Measurements from ENCODE around the gene TUBA4A. TPM values are rescaled to one million over a fixed set of nuclear protein-coding genes. Genes with fewer than 3 reads are reported as not detected.

Gene TUBA4A
- 273 to 385 TPM (median 299 TPM) in 5 replicates for total RNA-seq (2022; extraction: Qiagen RNA extraction; ENCODE audit: low read depth)

GRCh38 chr2:219253753-219254589 lies at the start of gene TUBA4A:
Gene TUBA4A (minus strand): TSS chr2:219253918. CDS start chr2:219253858, 60 bp downstream.

GRCh38 chr2:219279151-219279915 lies 25.6 kb upstream of the TUBA4A start, which contains the start of gene DNAJB2:
Gene DNAJB2 (plus strand): TSS chr2:219279366. CDS start chr2:219279834, 468 bp downstream.

GRCh38 chr2:219252900-219253752 lies 592 bp downstream of the TUBA4A start, which contains the start of gene TUBA4B:
Gene TUBA4B (plus strand): TSS chr2:219253243. CDS start chr2:219253408, 165 bp downstream.

GRCh38 chr2:219245148-219245898 lies 8.4 kb downstream of the TUBA4A start, which contains the start of the genes GLB1L and STK16:
Gene GLB1L (minus strand): TSS chr2:219245444. CDS start chr2:219243573, 1,871 bp downstream.
Gene STK16 (plus strand): TSS chr2:219245479. CDS start chr2:219246000, 521 bp downstream.

GRCh38 chr2:219229305-219230058 lies 24.2 kb downstream of the TUBA4A start, which contains the start of the genes ANKZF1 and ATG9A:
Gene ANKZF1 (plus strand): TSS chr2:219229806. CDS start chr2:219230258, 452 bp downstream.
Gene ATG9A (minus strand): TSS chr2:219229636. CDS start chr2:219228024, 1,612 bp downstream.

GRCh38 chr2:219218732-219219701 lies 34.7 kb downstream of the TUBA4A start, which contains the start of gene ABCB6:
Gene ABCB6 (minus strand): TSS chr2:219218958. CDS start chr2:219218673, 285 bp downstream.

GRCh38 chr2:219206328-219207133 lies 47.2 kb downstream of the TUBA4A start, which contains the start of gene ZFAND2B:
Gene ZFAND2B (plus strand): TSS chr2:219206782. CDS start chr2:219206988, 206 bp downstream.

Other genes starting within 250 kb of the TUBA4A start
- 0.14 to 0.21 TPM (median 0.18 TPM) in 4 of 5 replicates, not detected in the other for gene CFAP65, start 212.4 kb downstream of the TUBA4A start, total RNA-seq (2022; extraction: Qiagen RNA extraction; ENCODE audit: low read depth)
- gene IHH, start 193.0 kb downstream of the TUBA4A start, total RNA-seq (2022; extraction: Qiagen RNA extraction; ENCODE audit: low read depth): 0.13 to 0.45 TPM (median 0.31 TPM) in 5 replicates
- gene NHEJ1, start 93.1 kb downstream of the TUBA4A start, total RNA-seq (2022; extraction: Qiagen RNA extraction; ENCODE audit: low read depth): 14.9 to 20.3 TPM (median 16.4 TPM) in 5 replicates
- 0.39 to 1.6 TPM (median 0.51 TPM) in 5 replicates for gene SLC23A3, start 83.9 kb downstream of the TUBA4A start, total RNA-seq (2022; extraction: Qiagen RNA extraction; ENCODE audit: low read depth)
- gene CNPPD1, start 77.0 kb downstream of the TUBA4A start, total RNA-seq (2022; extraction: Qiagen RNA extraction; ENCODE audit: low read depth): 37.6 to 45.1 TPM (median 44.4 TPM) in 5 replicates
- gene RETREG2, start 75.6 kb downstream of the TUBA4A start, total RNA-seq (2022; extraction: Qiagen RNA extraction; ENCODE audit: low read depth): 55.8 to 83.6 TPM (median 80.0 TPM) in 5 replicates
- 16.4 to 22.1 TPM (median 21.8 TPM) in 5 replicates for gene ZFAND2B, start 47.1 kb downstream of the TUBA4A start, total RNA-seq (2022; extraction: Qiagen RNA extraction; ENCODE audit: low read depth)
- gene ABCB6, start 35.0 kb downstream of the TUBA4A start, total RNA-seq (2022; extraction: Qiagen RNA extraction; ENCODE audit: low read depth): 19.6 to 34.4 TPM (median 31.2 TPM) in 5 replicates
- 38.5 to 47.2 TPM (median 43.3 TPM) in 5 replicates for gene ATG9A, start 24.3 kb downstream of the TUBA4A start, total RNA-seq (2022; extraction: Qiagen RNA extraction; ENCODE audit: low read depth)
- 12.4 to 16.6 TPM (median 16.2 TPM) in 5 replicates for gene ANKZF1, start 24.1 kb downstream of the TUBA4A start, total RNA-seq (2022; extraction: Qiagen RNA extraction; ENCODE audit: low read depth)
- gene GLB1L, start 8.5 kb downstream of the TUBA4A start, total RNA-seq (2022; extraction: Qiagen RNA extraction; ENCODE audit: low read depth): 5.0 to 6.7 TPM (median 6.3 TPM) in 5 replicates
- gene STK16, start 8.4 kb downstream of the TUBA4A start, total RNA-seq (2022; extraction: Qiagen RNA extraction; ENCODE audit: low read depth): 26.4 to 32.1 TPM (median 29.5 TPM) in 5 replicates
- gene TUBA4B, start 675 bp downstream of the TUBA4A start, total RNA-seq (2022; extraction: Qiagen RNA extraction; ENCODE audit: low read depth): 0.13 to 0.34 TPM (median 0.19 TPM) in 3 of 5 replicates, not detected in the others
- gene DNAJB2, start 25.4 kb upstream of the TUBA4A start, total RNA-seq (2022; extraction: Qiagen RNA extraction; ENCODE audit: low read depth): 30.0 to 40.2 TPM (median 38.3 TPM) in 5 replicates
- gene PTPRN, start 55.5 kb upstream of the TUBA4A start, total RNA-seq (2022; extraction: Qiagen RNA extraction; ENCODE audit: low read depth): 0.95 to 1.9 TPM (median 1.5 TPM) in 5 replicates
- gene RESP18, start 78.8 kb upstream of the TUBA4A start, total RNA-seq (2022; extraction: Qiagen RNA extraction; ENCODE audit: low read depth): not detected in 5 replicates
- gene DNPEP, start 134.0 kb upstream of the TUBA4A start, total RNA-seq (2022; extraction: Qiagen RNA extraction; ENCODE audit: low read depth): 54.9 to 67.6 TPM (median 60.7 TPM) in 5 replicates
- 0.27 to 0.84 TPM (median 0.43 TPM) in 5 replicates for gene DES, start 164.5 kb upstream of the TUBA4A start, total RNA-seq (2022; extraction: Qiagen RNA extraction; ENCODE audit: low read depth)
- 5.4 to 12.9 TPM (median 8.1 TPM) in 5 replicates for gene SPEG, start 180.9 kb upstream of the TUBA4A start, total RNA-seq (2022; extraction: Qiagen RNA extraction; ENCODE audit: low read depth)
- 32.5 to 37.9 TPM (median 36.2 TPM) in 5 replicates for gene GMPPA, start 245.0 kb upstream of the TUBA4A start, total RNA-seq (2022; extraction: Qiagen RNA extraction; ENCODE audit: low read depth)

Measured in A549 treated with GW870086 at 1 μM for 4 hours (cell line).